ENCODE results near the gene SF3B4.
"Not testable (repeated sequence)": the region's sequence is repeated elsewhere in the genome, so short reads cannot be mapped to it uniquely, and the experiment has no call there.

Gene SF3B4

GRCh38 chr1:149887196-149887455, 40.5 kb downstream of the SF3B4 start:
- peak overlapping the region; percentile 76 for H3K4me3 ChIP-seq (ENCODE audit: low read length)
- H3K27ac ChIP-seq (ENCODE audit: low read length) = peak overlapping the region; percentile 96
- not testable (repeated sequence) for H3K27me3 ChIP-seq (ENCODE audit: insufficient read depth, low read length); H3K9me3 ChIP-seq (ENCODE audit: insufficient read depth, low read depth, low read length); H3K36me3 ChIP-seq (ENCODE audit: insufficient read depth, low read depth, low read length)
- peak overlapping the region; percentile 99 for H3K9ac ChIP-seq (ENCODE audit: low read depth, low read length)
- H3K4me1 ChIP-seq (ENCODE audit: insufficient read depth, low read length) = peaks cover 12% of the 10 kb centered on the region; the same call in 1 of the 2 replicates

GRCh38 chr1:149886396-149887195, 41.0 kb downstream of the SF3B4 start:
- peak overlapping the region; percentile 76 for H3K4me3 ChIP-seq (ENCODE audit: low read length)
- H3K9ac ChIP-seq (ENCODE audit: low read depth, low read length) = peak overlapping the region; percentile 99
- no peaks in the 10 kb centered on the region for H3K27me3 ChIP-seq (ENCODE audit: insufficient read depth, low read length)
- H3K4me1 ChIP-seq (ENCODE audit: insufficient read depth, low read length) = peaks cover 12% of the 10 kb centered on the region; the same call in 1 of the 2 replicates
- no peaks in the 10 kb centered on the region for H3K9me3 ChIP-seq (ENCODE audit: insufficient read depth, low read depth, low read length)
- no peaks in the 10 kb centered on the region for H3K36me3 ChIP-seq (ENCODE audit: insufficient read depth, low read depth, low read length)
- peak overlapping the region; percentile 96 for H3K27ac ChIP-seq (ENCODE audit: low read length)

- H3K36me3 ChIP-seq (ENCODE audit: insufficient read depth, low read depth, low read length); H3K27me3 ChIP-seq (ENCODE audit: insufficient read depth, low read length); H3K9me3 ChIP-seq (ENCODE audit: insufficient read depth, low read depth, low read length): not testable (repeated sequence)
- peak overlapping the region; percentile 76 for H3K4me3 ChIP-seq (ENCODE audit: low read length)
- peak overlapping the region; percentile 92 for H3K9ac ChIP-seq (ENCODE audit: low read depth, low read length)
- H3K27ac ChIP-seq (ENCODE audit: low read length) = peak overlapping the region; percentile 3
- peaks cover 12% of the 10 kb centered on the region; the same call in 1 of the 2 replicates for H3K4me1 ChIP-seq (ENCODE audit: insufficient read depth, low read length)
Measured at GRCh38 chr1:149886121-149886395, 41.5 kb downstream of the SF3B4 start.

- Histone ChIP-seq H3K9ac (ENCODE audit: low read depth, low read length) (peak overlapping the region; percentile 92), H3K4me1 (ENCODE audit: insufficient read depth, low read length) (peaks cover 12% of the 10 kb centered on the region; the same call in 1 of the 2 replicates), H3K27ac (ENCODE audit: low read length) (peak overlapping the region; percentile 3), H3K9me3 (ENCODE audit: insufficient read depth, low read depth, low read length) (no peaks in the 10 kb centered on the region), H3K4me3 (ENCODE audit: low read length) (peak overlapping the region; percentile 76), H3K27me3 (ENCODE audit: insufficient read depth, low read length) (no peaks in the 10 kb centered on the region), H3K36me3 (ENCODE audit: insufficient read depth, low read depth, low read length) (no peaks in the 10 kb centered on the region)
Measured at GRCh38 chr1:149885339-149886120, 42.1 kb downstream of the SF3B4 start.

GRCh38 chr1:149884433-149885338, 42.9 kb downstream of the SF3B4 start:
- Histone ChIP-seq H3K36me3 (ENCODE audit: insufficient read depth, low read depth, low read length) (no peaks in the 10 kb centered on the region), H3K27me3 (ENCODE audit: insufficient read depth, low read length) (no peaks in the 10 kb centered on the region), H3K27ac (ENCODE audit: low read length) (peak overlapping the region; percentile 30), H3K9me3 (ENCODE audit: insufficient read depth, low read depth, low read length) (no peaks in the 10 kb centered on the region), H3K9ac (ENCODE audit: low read depth, low read length) (peak overlapping the region; percentile 92), H3K4me3 (ENCODE audit: low read length) (peak overlapping the region; percentile 76), H3K4me1 (ENCODE audit: insufficient read depth, low read length) (peaks cover 12% of the 10 kb centered on the region; the same call in 1 of the 2 replicates)

- Histone ChIP-seq H3K27me3 (ENCODE audit: insufficient read depth, low read length) (no peaks in the 10 kb centered on the region), H3K27ac (ENCODE audit: low read length) (no peak overlapping the region), H3K4me3 (ENCODE audit: low read length) (no peak overlapping the region; the same call in 1 of the 2 replicates), H3K9me3 (ENCODE audit: insufficient read depth, low read depth, low read length) (no peaks in the 10 kb centered on the region), H3K4me1 (ENCODE audit: insufficient read depth, low read length) (peaks cover 8% of the 10 kb centered on the region; the same call in 1 of the 2 replicates), H3K36me3 (ENCODE audit: insufficient read depth, low read depth, low read length) (no peaks in the 10 kb centered on the region), H3K9ac (ENCODE audit: low read depth, low read length) (peak overlapping the region; percentile 92; the same call in 1 of the 2 replicates)
Measured at GRCh38 chr1:149883598-149884247, 43.9 kb downstream of the SF3B4 start.

GRCh38 chr1:149881876-149882275, 45.7 kb downstream of the SF3B4 start:
- Histone ChIP-seq H3K36me3 (ENCODE audit: insufficient read depth, low read depth, low read length) (no peaks in the 10 kb centered on the region), H3K4me3 (ENCODE audit: low read length) (no peak overlapping the region), H3K27me3 (ENCODE audit: insufficient read depth, low read length) (no peaks in the 10 kb centered on the region), H3K4me1 (ENCODE audit: insufficient read depth, low read length) (peaks cover 6% of the 10 kb centered on the region; the same call in 1 of the 2 replicates), H3K9ac (ENCODE audit: low read depth, low read length) (no peak overlapping the region), H3K9me3 (ENCODE audit: insufficient read depth, low read depth, low read length) (no peaks in the 10 kb centered on the region), H3K27ac (ENCODE audit: low read length) (no peak overlapping the region)

GRCh38 chr1:149879556-149879955, 48.0 kb downstream of the SF3B4 start:
- Histone ChIP-seq H3K9ac (ENCODE audit: low read depth, low read length) (no peak overlapping the region), H3K4me1 (ENCODE audit: insufficient read depth, low read length) (peaks cover 5% of the 10 kb centered on the region; the same call in 1 of the 2 replicates), H3K27me3 (ENCODE audit: insufficient read depth, low read length) (no peaks in the 10 kb centered on the region), H3K27ac (ENCODE audit: low read length) (no peak overlapping the region), H3K4me3 (ENCODE audit: low read length) (no peak overlapping the region), H3K36me3 (ENCODE audit: insufficient read depth, low read depth, low read length) (no peaks in the 10 kb centered on the region), H3K9me3 (ENCODE audit: insufficient read depth, low read depth, low read length) (no peaks in the 10 kb centered on the region)

GRCh38 chr1:149877211-149877946, 50.2 kb downstream of the SF3B4 start:
- Histone ChIP-seq H3K36me3 (ENCODE audit: insufficient read depth, low read depth, low read length) (no peaks in the 10 kb centered on the region), H3K4me1 (ENCODE audit: insufficient read depth, low read length) (no peaks in the 10 kb centered on the region), H3K4me3 (ENCODE audit: low read length) (no peak overlapping the region), H3K9me3 (ENCODE audit: insufficient read depth, low read depth, low read length) (no peaks in the 10 kb centered on the region), H3K27me3 (ENCODE audit: insufficient read depth, low read length) (no peaks in the 10 kb centered on the region), H3K27ac (ENCODE audit: low read length) (no peak overlapping the region), H3K9ac (ENCODE audit: low read depth, low read length) (no peak overlapping the region)

Measured in iPS-20b (cell line).